OCI-LY1 (cell line): Measurements from ENCODE around the gene CDH4.

Experiments used
- H2AFZ ChIP-seq: fragments of 200-600 bp; sonication (generic), shearing (Covaris generic); 2 replicates; pipeline ENCODE4 v1.6.0; 2014; ENCODE audit warnings: antibody characterized with exemption, mild to moderate bottlenecking, low read length
- H3F3A ChIP-seq: fragments of 200-600 bp; sonication (generic), shearing (Covaris generic); 2 replicates; pipeline ENCODE4 v1.6.0; 2014; ENCODE audit warnings: mild to moderate bottlenecking, antibody characterized with exemption, low read length, moderate library complexity; ENCODE audit not compliant: insufficient read depth
- H3K27ac ChIP-seq: fragments of 200-600 bp; sonication (generic); 2 replicates; pipeline ENCODE4 v1.5.1; 2014; ENCODE audit warnings: low read length, mixed run types, mild to moderate bottlenecking, low read depth; ENCODE audit not compliant: poor library complexity, severe bottlenecking
- H3K27me3 ChIP-seq: fragments of 200-600 bp; sonication (generic); 2 replicates; pipeline ENCODE4 v1.6.0; 2014; ENCODE audit warnings: antibody characterized with exemption, mild to moderate bottlenecking, low read length, moderate library complexity; ENCODE audit not compliant: insufficient read depth
- H3K36me3 ChIP-seq: fragments of 200-600 bp; sonication (generic); 2 replicates; pipeline ENCODE4 v1.6.1; 2014; ENCODE audit warnings: mild to moderate bottlenecking, antibody characterized with exemption, low read length, moderate library complexity, mixed read lengths; ENCODE audit not compliant: insufficient read depth
- H3K4me1 ChIP-seq: fragments of 200-600 bp; sonication (generic); 2 replicates; pipeline ENCODE4 v1.5.1; 2014; ENCODE audit warnings: mild to moderate bottlenecking, low read length, moderate library complexity; ENCODE audit not compliant: insufficient read depth, severe bottlenecking
- H3K4me2 ChIP-seq: fragments of 200-600 bp; sonication (generic), shearing (Covaris generic); 2 replicates; pipeline ENCODE4 v1.6.1; 2014; ENCODE audit warnings: low read length
- H3K4me3 ChIP-seq: fragments of 200-600 bp; sonication (generic); 2 replicates; pipeline ENCODE4 v1.5.1; 2014; ENCODE audit warnings: low read length, low read depth, mild to moderate bottlenecking, mixed read lengths; ENCODE audit not compliant: poor library complexity, severe bottlenecking
- H3K79me2 ChIP-seq: fragments of 200-600 bp; shearing (Covaris generic); 2 replicates; pipeline ENCODE4 v1.6.1; 2016; ENCODE audit warnings: mixed run types, low read length, mixed read lengths; ENCODE audit not compliant: insufficient read depth
- H3K9ac ChIP-seq: fragments of 200-600 bp; sonication (generic), shearing (Covaris generic); 2 replicates; pipeline ENCODE4 v1.6.1; 2014; ENCODE audit warnings: mild to moderate bottlenecking, low read length, mixed read lengths
- H3K9me2 ChIP-seq: fragments of 200-600 bp; sonication (generic), shearing (Covaris generic); 2 replicates; pipeline ENCODE4 v1.6.1; 2014; ENCODE audit warnings: low read depth, mild to moderate bottlenecking, low read length, mixed read lengths
- H3K9me3 ChIP-seq: fragments of 200-600 bp; shearing (Covaris generic); 2 replicates; pipeline ENCODE4 v1.6.1; 2014; ENCODE audit warnings: low read length, mixed read lengths
- H4K20me1 ChIP-seq: fragments of 200-600 bp; sonication (generic), shearing (Covaris generic); 2 replicates; pipeline ENCODE4 v1.6.0; 2016; ENCODE audit warnings: mild to moderate bottlenecking, low read length; ENCODE audit not compliant: insufficient read depth
- EZH2 ChIP-seq: fragments of 200-600 bp; sonication (generic), shearing (Covaris generic); IDR thresholded peaks from 2 replicates; pipeline ENCODE4 v1.8.0; 2017; ENCODE audit warnings: borderline replicate concordance, mixed run types, mild to moderate bottlenecking, antibody characterized with exemption, low read length, moderate library complexity, mixed read lengths
- TF ChIP-seq, protein P1 (sequence below): fragments of 200-600 bp; sonication (generic), shearing (Covaris generic); IDR thresholded peaks from 2 replicates; pipeline ENCODE4 v1.5.1; 2017; ENCODE audit warnings: mild to moderate bottlenecking, antibody characterized with exemption, low read length, moderate library complexity, mixed read lengths

Gene CDH4

DNA sequence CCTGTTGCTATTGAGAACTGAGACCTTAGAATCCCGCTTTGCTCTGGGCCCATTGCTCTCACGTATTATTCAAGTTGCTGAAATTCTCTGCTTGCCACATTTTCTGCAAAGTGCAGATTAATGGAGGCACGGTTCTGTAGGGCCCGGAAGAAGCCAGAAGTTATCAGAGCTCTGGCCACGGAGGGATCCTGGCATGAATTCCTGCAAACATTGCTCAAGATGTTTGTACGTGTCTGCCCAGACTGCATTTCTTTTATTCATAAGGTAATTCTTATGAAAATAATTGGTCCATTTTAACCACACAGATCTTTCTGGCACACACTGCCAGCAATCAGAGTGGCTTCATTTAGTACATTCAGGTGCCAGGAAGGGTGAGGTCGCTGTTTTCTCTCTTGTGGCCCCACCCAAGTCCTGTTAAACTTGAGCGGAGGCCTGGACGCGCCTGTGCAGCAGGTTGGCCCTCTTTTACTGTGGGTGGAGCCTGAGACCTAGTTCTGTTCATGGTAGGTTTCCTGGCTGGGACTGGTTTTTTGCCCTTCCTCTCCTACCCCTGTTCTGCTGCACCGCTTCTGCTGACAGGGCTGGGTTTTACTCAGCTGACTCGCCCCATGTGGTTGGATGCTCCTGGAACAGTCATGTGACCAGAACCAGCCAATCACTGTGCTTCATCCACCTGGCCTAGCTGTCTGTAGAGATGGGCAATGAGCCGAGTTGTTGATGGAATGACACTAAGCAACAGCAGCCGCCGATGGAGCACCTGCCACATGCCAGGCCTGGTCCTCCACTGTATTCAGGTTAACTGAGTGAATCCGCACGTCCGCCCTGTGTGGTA lies 230.2 kb downstream of the CDH4 start:
- no peaks in the 10 kb centered on the region for H3F3A ChIP-seq
- no peak overlapping the region for H2AFZ ChIP-seq
- H3K79me2 ChIP-seq: no peaks in the 10 kb centered on the region
- TF ChIP-seq EZH2: no peak
- TF ChIP-seq, protein P1, sequence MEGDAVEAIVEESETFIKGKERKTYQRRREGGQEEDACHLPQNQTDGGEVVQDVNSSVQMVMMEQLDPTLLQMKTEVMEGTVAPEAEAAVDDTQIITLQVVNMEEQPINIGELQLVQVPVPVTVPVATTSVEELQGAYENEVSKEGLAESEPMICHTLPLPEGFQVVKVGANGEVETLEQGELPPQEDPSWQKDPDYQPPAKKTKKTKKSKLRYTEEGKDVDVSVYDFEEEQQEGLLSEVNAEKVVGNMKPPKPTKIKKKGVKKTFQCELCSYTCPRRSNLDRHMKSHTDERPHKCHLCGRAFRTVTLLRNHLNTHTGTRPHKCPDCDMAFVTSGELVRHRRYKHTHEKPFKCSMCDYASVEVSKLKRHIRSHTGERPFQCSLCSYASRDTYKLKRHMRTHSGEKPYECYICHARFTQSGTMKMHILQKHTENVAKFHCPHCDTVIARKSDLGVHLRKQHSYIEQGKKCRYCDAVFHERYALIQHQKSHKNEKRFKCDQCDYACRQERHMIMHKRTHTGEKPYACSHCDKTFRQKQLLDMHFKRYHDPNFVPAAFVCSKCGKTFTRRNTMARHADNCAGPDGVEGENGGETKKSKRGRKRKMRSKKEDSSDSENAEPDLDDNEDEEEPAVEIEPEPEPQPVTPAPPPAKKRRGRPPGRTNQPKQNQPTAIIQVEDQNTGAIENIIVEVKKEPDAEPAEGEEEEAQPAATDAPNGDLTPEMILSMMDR: no peak
- H3K4me1 ChIP-seq: no peaks in the 10 kb centered on the region
- H3K4me2 ChIP-seq: no peak overlapping the region
- no peaks in the 10 kb centered on the region for H3K9me3 ChIP-seq
- no peak overlapping the region for H3K27ac ChIP-seq
- no peaks in the 10 kb centered on the region for H3K9me2 ChIP-seq
- no peak overlapping the region for H3K9ac ChIP-seq
- H3K4me3 ChIP-seq: no peak overlapping the region
- H4K20me1 ChIP-seq: no peaks in the 10 kb centered on the region
- 0 out of 2 replicates have a peak, but pooled peaks cover 6% of the 10 kb centered on the region for H3K27me3 ChIP-seq
- H3K36me3 ChIP-seq: no peaks in the 10 kb centered on the region; the same call in 1 of the 2 replicates

DNA sequence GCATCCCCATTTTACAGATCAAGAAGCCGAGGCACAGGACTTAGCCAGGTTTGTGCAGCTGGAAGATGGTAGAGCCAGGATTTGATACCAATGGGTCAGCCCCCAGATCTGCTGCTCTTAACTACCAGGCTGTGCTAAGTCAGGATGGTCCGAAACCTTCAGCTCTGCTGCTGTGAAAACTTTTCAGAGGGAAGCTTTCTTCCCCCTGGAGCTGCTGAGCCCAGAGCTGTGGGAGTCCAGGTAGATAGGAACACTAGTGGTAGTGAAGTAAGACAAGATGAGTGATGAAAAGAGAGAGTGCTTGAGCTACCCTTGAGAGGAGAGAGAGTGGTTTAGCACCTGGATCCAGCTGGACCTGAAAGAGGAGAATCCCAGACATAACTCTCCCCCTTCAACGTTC lies 230.8 kb downstream of the CDH4 start:
- Histone ChIP-seq H3K79me2 (no peaks in the 10 kb centered on the region), H3K9me3 (no peaks in the 10 kb centered on the region), H4K20me1 (no peaks in the 10 kb centered on the region), H3K9me2 (no peaks in the 10 kb centered on the region), H3F3A (no peaks in the 10 kb centered on the region), H3K36me3 (no peaks in the 10 kb centered on the region; the same call in 1 of the 2 replicates), H3K4me1 (no peaks in the 10 kb centered on the region), H2AFZ (no peak overlapping the region), H3K27me3 (0 out of 2 replicates have a peak, but pooled peaks cover 6% of the 10 kb centered on the region), H3K4me2 (no peak overlapping the region), H3K4me3 (no peak overlapping the region), H3K27ac (no peak overlapping the region), H3K9ac (no peak overlapping the region)
- TF ChIP-seq, protein P1: no peak
- TF ChIP-seq EZH2: no peak

DNA sequence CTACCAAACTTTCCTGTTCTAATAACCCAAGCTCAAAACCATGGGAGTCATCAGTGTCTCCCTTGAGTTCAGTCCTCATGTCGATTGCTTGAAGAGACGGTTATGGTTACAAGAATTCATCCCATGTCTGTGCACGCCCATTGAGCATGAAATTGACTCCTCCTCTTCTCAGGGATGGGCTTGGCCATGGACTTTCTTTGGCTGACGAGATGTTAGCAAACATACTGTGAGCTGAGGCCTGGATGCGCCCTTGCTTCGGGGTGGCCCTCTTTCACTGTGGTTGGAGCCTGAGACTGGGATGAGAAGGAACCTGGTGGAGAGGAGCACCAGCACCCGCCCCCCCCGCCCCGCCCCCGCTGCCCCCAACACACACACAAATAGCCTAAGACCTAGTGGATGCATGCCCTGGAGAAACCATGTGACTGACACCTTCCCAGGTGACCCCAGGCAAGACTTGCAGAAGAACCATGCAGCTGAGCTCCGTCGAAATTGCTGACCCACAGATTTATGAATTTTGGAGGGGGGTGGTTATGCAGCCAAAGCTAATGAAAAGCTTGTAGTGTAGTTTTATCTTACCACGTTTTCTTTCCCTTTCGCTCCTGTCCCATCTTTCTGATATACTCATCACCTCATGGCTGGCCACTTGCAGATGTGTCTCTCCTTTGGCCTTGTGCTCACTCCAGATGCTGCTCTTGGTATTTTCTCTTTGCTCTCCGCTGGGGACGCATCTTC lies 231.4 kb downstream of the CDH4 start:
- H3F3A ChIP-seq: no peaks in the 10 kb centered on the region
- H3K27me3 ChIP-seq: 0 out of 2 replicates have a peak, but pooled peaks cover 6% of the 10 kb centered on the region
- H3K4me2 ChIP-seq: no peak overlapping the region
- H2AFZ ChIP-seq: no peak overlapping the region
- no peaks in the 10 kb centered on the region for H3K9me2 ChIP-seq
- H3K9me3 ChIP-seq: no peaks in the 10 kb centered on the region
- H3K79me2 ChIP-seq: no peaks in the 10 kb centered on the region
- H3K4me3 ChIP-seq: no peak overlapping the region
- no peak for TF ChIP-seq EZH2
- TF ChIP-seq, protein P1: no peak
- H3K4me1 ChIP-seq: no peaks in the 10 kb centered on the region
- no peaks in the 10 kb centered on the region; the same call in 1 of the 2 replicates for H3K36me3 ChIP-seq
- H3K27ac ChIP-seq: no peak overlapping the region
- H4K20me1 ChIP-seq: no peaks in the 10 kb centered on the region
- H3K9ac ChIP-seq: no peak overlapping the region
